Activated T-helper 9 cell treated with anti-CD3 and anti-CD28 coated beads, Interleukin-2, amount 50 U/mL, for 16 hours (primary cell): Measurements from ENCODE around the gene RAMP3.
"Not testable (repeated sequence)": the region's sequence is repeated elsewhere in the genome, so short reads cannot be mapped to it uniquely, and the experiment has no call there.

ENCODE experiments used
- DNase-seq: peaks from one replicate; pipeline ENCODE4 v3.0.0-alpha.2; 2020; ENCODE audit warnings: low read depth

Gene RAMP3

DNA sequence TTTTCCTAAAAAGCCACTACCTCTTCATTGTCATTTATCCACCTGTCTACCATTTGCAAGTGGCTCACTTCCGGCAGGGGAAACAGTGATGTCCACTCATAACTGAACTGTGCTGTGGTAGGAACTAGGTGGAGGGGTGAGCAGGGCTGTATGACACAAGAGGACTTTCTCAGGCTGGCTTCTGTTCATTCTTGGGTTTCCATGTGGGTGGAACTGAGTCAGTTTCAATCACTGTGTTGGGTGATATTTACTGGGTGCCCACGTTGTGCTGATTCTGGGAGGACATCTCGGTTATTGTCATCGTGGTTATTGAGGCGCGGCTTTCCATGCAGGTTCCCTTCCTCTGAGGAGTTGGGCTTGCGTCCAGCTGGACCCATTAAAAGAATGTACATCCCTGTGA is 38.8 kb downstream of the RAMP3 start:
- DNase-seq = peak; percentile 19

DNA sequence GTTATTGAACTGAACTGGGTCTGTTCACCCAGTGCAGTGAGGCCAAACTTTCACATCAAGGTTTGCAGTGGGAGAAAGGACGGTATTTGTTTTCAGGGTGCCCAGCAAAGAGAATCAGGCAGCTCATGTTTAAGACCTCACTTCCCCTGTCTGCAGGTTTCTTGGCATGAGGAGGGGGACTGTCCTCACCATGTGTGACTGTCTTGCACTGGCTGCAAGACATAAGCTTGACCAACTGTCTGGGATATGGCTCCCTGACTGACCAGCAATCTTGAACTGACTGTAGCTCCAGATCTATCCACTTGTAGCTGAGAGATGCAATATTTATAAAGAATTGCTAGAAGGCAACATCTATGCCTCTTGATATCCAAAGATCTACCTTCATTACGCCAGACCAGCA is 39.9 kb downstream of the RAMP3 start:
- DNase-seq = no peak

DNA sequence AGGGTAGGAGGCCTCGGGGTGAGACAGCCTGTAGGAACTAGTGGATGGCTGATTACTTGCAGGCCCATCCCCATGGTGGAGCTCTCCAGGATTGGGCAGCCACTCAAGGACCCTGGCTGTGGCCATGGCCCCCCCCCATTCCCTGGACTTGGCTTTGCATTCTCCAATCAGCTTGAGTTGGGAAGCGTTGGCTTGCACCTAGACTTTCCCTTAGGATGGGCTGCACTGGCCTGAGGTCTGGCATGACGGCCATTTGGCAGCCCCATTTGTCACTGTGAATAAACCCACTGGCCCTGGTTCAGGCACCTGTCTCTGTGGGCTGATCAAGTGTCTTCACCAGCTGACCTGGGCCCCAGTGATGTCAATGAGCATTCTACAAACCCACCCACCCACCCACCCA is 41.4 kb downstream of the RAMP3 start:
- no peak for DNase-seq

DNA sequence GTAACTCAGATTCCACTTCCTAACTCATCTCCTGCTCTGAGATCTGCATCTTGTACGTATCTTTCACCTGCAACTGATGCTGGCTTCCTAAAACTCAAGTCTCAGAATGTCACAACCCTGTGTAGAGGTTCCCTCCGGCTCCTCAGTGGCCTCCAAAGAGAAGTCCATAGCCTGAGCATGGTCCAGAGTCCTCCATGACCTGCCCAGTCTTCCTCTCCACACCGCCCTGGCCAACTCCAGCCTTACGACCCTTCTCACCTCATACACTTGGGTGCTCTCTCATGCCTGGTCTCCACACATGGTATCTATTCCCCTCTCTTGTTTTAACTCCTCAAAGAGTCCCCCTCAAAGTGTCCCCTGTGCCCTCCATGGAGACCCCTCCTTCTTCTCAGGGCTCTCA is 41.9 kb downstream of the RAMP3 start:
- DNase-seq = no peak

DNA sequence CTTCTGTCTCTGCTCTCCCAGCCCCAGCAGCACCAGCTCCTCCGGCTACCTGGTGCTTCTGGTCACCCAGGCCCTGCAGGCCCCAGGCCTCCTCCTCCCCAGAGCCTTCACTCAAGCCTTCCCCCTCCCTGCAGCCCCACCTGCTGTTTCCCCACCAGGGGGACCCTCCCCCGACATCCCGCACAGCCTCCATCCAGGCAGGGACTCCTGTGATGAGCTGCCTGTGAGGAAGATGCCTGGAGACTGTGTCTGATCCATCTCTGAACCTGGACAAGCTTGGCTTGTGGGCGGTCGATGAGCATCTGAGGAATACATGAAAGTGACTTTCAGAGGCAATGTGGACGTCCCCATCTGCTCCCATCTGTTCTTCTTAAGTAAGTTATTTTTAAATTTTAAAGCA is 45.0 kb downstream of the RAMP3 start:
- no peak for DNase-seq

DNA sequence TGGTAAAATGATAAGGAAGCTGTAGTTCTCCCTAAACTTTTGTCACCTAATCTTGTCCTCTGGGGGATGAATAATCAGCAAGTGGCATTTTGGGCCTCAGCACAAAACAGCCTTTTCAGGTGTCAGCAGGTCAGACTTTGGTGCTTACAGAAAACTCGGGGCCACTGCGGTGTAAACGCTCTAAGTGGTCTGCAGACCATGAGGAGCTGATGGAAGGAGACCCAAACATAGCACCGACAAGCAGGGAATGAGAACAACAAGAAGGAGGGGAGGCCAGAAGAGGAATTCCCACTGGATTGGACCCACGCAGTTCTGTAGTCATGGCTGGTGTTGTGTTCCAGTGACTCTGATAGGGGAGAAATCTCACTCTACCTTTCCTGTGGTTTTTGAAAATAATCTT is 45.4 kb downstream of the RAMP3 start:
- DNase-seq = no peak

DNA sequence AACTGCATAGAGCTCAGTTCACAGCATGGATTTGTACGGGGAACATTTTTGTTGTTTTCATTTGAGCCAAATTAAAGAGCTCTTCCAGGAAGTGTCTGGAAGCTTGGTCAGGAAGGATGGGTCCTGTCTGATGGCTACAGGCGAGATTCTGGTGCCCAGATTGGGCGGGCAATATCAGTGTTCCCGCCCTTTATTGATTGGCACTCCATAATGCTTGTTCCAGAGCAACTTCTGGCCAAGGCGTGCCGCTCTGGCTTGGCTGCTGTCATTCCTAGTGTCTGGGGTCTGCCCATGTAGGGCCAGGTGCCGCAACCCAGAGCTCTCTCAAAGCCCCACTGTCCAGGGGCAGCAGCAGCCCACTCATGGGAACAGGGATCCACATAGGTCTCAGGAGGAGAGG is 45.9 kb downstream of the RAMP3 start:
- DNase-seq = no peak

GRCh38 chr7:45203936-45204445 is 46.4 kb downstream of the RAMP3 start:
- no peak for DNase-seq

GRCh38 chr7:45206266-45206665 is 48.7 kb downstream of the RAMP3 start:
- DNase-seq = not testable (repeated sequence)

DNA sequence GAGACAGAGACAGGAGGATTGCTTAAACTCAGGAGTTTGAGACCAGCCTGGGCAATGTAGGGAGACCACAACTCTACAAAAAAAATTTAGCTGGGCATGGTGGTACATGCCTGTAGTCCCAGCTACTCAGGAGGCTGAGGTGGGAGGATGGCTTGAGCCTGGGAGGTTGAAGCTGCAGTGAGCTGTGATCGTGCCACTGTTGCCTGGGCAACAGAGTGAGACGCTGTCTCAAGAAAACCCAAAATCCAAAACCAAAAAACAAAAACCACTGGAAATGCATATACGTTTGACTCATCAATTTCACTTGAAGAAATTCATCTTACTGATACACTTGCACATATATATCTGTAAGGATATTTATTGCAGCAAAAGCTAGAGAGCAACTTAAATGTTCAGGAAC is 52.3 kb downstream of the RAMP3 start:
- DNase-seq = not testable (repeated sequence)

- no peak for DNase-seq
These were observed 53.5 kb downstream of the RAMP3 start for GRCh38 chr7:45211066-45211465.

DNA sequence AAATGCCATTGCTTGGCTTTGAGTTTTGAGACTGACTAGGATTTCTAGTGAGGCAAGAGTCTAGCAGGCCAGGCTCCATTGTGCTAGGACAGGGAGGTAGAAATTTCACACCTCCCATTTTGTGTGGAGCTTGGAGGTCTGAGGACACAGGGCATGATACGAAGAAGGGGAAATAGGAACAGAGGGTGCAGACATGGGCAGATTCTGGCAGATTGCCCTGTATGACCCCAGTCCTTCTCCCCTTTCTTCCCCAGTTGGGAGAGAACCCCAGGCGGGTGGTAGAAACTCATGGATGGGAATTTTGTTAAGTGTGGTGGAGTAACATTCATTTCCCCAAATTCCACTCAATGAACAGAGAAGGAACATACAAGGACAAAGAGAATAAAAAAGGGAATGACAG is 54.4 kb downstream of the RAMP3 start:
- DNase-seq = no peak

DNA sequence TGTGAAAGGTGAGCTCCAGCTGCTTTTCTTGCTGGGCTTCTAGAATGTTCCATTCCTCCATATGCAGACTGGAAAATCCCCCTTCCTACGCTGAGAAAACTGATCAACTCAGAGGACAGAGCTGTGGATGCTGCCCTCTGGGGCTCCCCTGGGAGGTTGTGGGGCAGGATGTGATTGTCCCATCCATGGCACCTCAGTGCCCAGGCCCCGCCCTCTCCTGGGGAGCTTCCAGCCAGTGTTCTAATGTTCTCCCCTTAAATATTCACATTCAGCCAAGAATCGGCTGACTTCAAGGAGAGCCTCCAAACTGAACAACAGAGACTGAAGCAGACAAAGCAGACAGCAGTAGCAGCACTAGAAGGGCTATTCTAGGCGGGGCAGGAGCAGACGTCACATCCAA is 55.0 kb downstream of the RAMP3 start:
- no peak for DNase-seq

DNA sequence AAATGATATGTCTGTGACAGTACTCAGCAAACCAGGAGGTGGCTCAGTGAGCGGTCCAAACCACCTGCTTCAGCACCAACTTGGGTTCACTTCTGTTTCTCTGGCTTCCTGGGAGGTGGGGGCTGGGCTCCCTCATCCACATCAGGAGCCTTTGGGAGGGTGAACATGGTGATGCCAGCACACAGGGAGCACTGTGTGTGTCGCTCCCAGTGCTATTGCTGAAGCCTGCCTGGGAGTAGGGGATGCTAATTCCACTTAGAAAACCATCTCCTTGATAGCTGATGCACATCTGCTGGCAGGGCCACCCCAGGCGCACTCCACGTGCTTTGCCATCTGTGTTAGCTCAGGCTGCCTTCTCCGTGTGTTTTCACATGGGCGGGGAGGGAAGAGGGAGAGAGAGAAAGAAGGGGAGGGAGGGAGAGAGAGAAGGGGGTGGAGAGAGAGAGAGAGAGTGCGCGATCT is 58.0 kb downstream of the RAMP3 start:
- DNase-seq = no peak

GRCh38 chr7:45216181-45216580 is 58.6 kb downstream of the RAMP3 start:
- no peak for DNase-seq

GRCh38 chr7:45216622-45217165 is 59.1 kb downstream of the RAMP3 start:
- DNase-seq = no peak

DNA sequence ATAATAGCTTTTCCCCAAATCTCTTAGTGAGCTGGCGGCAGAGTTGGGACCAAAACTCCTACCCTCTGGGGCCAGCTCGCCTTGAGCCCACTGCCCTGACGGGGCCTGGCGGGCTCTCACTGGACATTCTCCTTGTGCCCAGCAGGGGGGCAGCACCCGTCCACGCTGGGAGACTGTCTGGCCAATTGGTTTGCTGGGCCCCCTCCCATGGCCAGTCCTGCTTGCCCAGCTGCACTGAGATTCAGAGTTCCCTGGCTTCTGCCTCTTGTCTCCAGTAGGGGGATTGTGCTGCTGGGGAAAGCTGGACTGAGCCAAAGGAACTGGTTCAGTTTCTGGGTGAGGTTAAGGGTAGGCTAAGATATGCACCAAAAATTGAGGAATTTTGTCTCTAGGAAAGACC is 59.8 kb downstream of the RAMP3 start:
- DNase-seq = no peak

DNA sequence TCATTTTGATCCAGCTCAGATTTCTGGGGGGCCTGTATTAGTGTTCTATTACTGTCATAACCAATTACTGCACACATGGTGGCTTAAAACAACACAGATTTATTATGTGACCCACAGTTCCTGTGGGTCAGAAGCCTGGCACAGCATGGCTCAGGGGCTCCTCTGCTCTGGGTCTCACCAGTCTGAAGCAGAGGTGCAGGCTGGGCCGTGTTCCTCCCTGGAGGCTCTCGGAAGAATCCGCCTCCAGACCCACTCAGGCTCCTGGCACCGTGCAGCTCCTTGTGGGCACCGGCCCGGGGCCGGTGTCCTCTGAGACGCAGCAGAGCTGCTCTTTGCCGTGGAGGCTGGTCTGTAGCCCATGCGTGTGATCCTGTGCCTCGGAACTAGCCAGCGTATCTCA is 61.5 kb downstream of the RAMP3 start:
- no peak for DNase-seq

- no peak for DNase-seq
These were observed 62.3 kb downstream of the RAMP3 start for GRCh38 chr7:45219801-45220435.

GRCh38 chr7:45220846-45221618 is 63.4 kb downstream of the RAMP3 start:
- no peak for DNase-seq

- no peak for DNase-seq
These were observed 64.5 kb downstream of the RAMP3 start for GRCh38 chr7:45221896-45222604.

GRCh38 chr7:45223078-45223477 is 65.5 kb downstream of the RAMP3 start:
- DNase-seq = no peak
